ENCODE results near the gene P2RX1. TPM values are rescaled to one million over a fixed set of nuclear protein-coding genes. Genes with fewer than 3 reads are reported as not detected.
A peak's percentile ranks its signal among the peaks of the same experiment; 100 is the strongest.
"Not testable (repeated sequence)": the region's sequence is repeated elsewhere in the genome, so short reads cannot be mapped to it uniquely, and the experiment has no call there.

Gene P2RX1
- total RNA-seq, 1 donor from 2014 or later: not detected

DNA sequence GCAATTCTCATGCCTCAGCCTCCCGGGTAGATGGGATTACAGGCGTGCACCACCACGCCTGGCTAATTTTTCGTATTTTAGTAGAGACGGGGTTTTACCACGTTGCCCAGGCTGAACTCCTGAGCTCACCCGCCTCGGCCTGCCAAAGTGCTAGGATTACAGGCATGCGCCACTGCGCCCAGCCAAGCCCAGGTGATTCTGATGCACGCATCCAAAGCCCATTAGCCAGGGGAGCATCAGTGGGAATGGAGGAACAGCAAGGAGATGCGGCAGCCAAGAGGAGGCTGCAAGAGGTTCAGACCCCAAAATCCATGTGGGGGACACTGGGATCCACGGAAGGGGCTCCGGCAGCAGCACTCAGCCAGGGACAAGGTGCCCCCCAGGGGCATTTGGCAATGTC, 35.9 kb upstream of the P2RX1 start:
- DNase-seq (ENCODE audit: low read depth in 2 of 2): no peak

DNA sequence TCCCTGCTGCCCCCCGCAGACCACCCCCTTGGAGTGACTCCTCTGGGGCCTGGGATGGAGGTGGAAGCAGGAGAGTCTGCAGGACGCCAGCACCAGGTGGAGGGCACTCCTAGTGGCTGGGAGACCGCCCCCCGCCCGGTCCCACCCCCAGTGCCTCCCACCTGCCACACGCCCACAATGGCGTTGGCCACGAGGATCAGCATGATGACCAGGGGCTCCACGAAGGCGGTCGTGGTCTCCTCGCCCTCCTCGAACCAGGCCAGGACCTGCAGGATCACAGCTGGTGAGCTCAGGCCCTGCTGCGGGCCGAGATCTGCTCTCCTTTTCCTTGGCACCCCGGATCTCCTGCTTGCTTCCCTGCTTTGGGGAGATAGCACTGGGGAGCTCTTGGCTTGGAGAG, 35.2 kb upstream of the P2RX1 start:
- DNase-seq (ENCODE audit: low read depth in 2 of 2): no peak

DNA sequence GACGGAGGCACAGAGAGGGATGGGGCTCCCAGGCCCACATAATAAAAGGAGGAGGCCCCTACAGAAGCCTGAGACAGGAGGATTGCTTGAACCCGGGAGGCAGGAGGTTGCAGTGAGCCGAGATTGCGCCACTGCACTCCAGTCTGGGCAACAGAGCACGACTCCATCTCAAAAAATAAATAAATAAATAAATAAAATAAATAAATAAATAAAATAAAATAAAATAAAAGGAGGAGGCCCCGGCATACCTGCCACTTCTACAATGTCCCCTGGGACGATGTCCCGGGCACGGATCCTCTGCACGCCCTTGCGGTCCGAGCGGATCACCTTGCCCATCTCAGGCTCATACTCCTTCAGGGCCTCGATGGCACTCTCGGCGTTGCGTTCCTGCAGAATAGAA, 34.7 kb upstream of the P2RX1 start:
- DNase-seq (ENCODE audit: low read depth in 2 of 2): no peak

DNA sequence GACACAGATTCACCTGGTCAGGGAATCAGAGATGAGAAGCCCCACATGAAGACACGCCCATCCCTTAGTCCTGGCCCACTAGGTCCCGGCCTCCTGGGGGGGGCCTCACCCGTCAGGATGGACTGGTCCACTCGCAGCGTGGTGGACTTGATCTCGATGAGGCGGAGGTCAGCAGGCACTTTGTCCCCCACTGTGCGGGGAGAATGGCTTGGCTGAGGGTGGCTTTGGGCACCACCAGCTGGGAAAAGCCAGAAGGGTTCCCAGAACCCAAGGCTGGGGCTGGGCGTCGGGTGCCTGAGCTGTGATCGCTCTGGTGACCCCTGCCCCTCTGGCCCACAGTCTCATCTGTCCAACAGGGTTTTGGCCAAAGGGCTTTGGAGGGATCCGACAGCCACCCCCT, 34.3 kb upstream of the P2RX1 start:
- no peak for DNase-seq (ENCODE audit: low read depth in 2 of 2)

DNA sequence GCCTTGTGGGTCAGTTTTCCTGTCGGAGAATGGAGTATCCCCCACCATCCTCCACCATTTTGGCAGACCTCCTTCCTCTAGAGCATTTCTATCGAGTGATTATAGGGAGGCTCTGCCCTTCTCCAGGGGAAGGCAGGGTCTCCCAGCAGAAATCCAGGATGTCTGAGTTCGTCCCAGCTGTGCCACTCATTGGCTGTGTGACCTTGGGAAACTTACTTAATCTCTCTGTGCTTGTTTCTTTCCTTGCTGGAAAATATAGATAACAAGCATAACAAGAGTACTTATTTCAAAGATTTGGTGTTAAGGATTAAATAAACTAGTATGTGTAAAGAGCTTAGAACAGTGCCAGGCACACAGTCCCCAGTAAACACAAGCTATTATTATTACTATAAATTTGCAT, 33.2 kb upstream of the P2RX1 start:
- DNase-seq (ENCODE audit: low read depth in 2 of 2): no peak

DNA sequence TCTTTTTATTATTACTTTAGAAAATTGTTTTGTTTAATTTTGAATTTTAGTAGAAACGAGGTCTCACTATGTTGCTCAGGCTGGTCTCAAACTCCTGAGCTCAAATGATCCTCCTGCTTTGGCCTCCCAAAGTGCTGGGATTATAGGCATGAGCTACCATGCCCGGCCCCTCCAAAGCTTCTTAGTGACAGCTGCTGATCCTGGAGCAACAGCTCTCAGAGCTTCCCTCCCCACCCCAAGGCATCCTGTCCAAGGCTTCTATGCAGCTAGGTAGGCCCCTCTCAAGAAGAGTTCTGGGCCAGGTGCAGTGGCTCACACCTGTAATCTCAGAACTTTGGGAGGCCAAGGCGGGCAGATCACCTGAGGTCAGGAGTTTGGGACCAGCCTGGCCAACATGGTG, 32.3 kb upstream of the P2RX1 start:
- not testable (repeated sequence) for DNase-seq (ENCODE audit: low read depth in 2 of 2)

DNA sequence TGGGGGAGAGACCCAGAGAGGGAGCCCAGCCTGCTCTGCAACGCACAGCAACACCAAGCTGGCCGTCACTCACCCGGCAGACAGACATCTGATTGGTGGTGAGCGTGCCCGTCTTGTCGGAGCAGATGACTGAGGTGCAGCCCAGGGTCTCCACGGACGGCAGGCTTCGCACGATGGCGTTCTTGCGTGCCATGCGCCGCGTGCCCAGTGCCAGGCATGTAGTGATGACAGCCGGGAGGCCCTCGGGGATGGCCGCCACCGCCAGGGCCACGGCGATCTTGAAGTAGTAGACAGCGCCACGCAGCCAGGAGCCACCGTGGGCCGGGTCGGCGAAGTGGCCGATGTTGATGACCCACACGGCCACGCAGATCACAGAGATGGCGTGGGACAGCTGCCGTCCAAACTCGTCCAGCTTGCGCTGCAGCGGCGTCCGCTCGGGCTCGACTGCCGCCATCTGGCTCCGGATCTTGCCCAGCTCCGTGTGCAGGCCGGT, 31.1 kb upstream of the P2RX1 start:
- no peak for DNase-seq (ENCODE audit: low read depth in 2 of 2)

DNA sequence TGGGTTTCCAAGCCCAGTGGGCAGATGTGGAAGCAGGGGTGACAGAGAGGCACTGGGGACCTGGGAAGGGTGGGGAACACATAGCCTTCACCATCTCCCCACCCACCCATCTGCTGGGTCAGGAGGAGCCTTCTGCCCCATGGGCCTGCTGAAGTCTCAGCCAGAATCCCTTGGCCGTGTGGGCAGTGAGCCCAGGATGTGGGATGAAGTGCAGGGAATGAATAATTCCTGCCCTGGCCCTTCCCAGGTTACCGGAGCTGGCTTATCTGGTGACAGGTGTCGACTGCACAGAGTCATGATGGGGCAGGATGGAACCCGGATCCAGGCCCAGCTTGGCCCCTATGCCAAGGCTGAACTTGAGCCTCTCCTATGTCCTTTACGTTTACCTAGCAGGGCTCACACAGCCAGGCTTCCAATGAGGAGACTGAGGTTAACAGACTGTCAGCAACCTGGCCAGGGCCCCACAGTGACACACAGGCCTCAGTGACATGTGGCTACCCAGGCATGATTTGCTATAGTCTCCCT, 30.5 kb upstream of the P2RX1 start:
- no peak for DNase-seq (ENCODE audit: low read depth in 2 of 2)

DNA sequence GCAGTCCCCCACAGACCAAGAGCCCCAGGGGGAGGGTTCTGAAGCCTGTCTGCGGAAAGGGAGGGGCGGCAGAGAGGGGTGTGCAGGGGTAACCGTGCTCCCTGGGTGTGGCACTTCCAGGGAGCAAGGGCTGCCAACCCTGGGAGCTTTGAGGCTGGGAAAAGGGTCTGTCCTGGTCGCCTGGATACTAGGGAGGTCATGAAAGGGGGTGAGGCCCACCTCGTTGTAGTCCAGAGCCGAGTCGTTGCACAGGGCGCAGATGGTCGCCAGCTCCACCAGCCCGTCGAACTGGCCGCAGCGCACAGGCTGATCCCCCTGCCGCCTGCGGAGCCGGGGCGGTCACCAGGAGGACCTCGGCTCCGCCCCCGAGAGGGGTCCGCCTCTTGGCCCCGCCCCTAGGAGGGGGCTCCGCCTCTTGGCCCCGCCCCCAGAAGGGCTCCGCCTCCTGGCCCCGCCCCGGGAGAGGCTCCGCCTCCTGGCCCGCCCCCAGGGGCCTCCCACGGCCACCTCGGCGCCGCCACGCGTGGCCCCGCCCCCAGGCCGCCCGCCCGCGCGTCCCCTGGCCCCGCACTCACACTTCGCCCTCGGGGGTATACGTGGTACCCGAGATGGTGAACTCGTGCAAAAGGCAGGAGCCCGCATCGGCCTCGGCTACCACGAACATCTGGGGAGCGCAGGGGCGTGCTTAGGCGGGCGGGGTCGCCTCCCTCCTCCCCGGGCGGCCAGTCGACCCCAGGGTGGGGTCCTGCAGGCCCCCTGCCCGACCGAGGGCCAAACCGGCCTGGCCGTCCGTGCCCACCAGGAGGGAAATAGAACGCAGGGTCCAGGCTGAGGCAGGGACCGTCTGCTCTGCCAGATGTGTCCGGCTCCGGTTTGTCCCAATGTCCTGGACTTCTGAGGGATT, 28.5 kb upstream of the P2RX1 start:
- peak; percentile 65 to 77 for DNase-seq (ENCODE audit: low read depth in 2 of 2)

DNA sequence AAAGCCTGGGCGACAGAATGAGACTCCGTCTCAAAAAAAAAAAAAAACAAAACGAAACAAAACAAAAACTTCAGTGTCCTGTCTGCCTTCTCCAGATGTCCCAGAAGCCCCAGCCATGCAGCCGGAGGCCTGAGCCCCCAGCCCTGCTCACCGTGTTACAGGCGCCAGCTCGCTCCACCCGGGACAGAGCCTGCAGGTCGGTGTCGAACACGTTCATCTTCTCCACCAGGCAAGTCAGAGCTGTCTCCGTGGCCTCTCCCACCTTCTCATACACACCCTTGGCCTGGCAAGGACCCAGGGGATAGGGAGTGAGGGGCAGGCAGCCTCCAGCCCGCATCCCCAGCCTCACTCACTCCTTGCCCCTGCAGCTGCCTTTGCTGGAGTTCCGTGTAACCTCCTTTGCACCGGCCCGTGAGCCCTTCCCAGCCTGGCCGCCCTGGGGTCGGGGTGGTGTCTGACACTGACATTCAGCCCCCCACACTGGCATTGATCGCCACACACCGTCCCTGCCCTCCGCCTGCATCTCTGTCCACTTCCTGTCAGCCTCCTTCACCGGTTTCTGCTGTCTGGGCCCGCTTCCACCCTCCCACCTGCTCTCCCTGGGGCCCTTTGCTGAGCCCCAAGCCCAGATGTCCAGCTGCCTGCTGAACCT, 27.1 kb upstream of the P2RX1 start:
- DNase-seq (ENCODE audit: low read depth in 2 of 2): no peak

DNA sequence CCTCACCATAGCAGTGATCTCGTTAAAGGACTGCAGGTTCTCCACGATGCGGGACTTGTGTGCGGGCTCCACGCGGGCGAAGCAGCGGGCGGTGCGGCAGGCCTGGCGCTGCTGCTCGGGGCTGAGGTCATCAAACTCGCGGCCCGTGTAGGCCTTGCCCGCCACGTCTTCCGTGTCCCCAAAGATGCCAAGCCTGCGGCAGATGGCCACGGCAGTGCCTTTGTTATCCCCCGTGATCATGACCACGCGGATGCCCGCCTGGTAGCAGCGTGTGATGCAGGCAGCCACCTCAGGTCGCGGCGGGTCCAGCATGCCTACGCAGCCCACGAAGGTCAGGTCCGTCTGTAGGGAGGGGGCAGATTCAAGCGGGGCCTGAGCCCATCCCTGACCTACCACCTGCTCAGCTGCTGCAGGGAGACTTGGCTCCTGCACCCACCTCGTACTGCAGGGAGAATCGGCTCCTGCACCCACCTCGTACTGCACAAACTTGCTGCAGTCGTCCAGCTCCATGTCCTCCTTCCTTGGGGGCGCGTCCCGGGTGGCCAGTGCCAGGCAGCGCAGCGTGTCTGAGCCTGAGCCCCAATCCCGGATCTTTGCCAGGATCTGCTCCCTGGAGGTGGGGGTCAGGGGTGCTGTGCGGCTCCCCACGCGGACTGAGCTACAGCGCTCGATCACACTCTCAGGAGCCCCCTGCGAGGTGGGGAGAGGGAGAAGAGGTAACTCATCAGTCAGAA, 24.9 kb upstream of the P2RX1 start:
- DNase-seq (ENCODE audit: low read depth in 2 of 2): no peak

DNA sequence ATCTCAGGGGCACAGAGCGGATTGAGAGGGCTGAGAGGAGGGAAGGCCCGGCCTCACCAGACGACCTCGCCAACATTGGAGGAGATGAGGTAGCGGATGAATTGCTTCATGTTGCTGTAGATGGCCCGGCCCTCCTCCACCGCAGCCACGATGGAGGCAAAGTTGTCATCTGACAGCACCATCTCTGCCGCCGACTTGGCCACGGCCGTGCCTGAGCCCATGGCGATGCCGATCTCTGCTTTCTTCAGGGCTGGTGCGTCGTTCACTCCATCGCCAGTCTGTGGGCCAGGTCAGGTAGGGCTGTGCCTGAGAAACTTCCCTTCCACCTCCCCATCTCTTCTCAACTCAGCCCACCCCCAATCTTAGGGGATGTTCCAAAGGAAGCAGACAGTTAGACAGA, 21.1 kb upstream of the P2RX1 start:
- no peak for DNase-seq (ENCODE audit: low read depth in 2 of 2)

DNA sequence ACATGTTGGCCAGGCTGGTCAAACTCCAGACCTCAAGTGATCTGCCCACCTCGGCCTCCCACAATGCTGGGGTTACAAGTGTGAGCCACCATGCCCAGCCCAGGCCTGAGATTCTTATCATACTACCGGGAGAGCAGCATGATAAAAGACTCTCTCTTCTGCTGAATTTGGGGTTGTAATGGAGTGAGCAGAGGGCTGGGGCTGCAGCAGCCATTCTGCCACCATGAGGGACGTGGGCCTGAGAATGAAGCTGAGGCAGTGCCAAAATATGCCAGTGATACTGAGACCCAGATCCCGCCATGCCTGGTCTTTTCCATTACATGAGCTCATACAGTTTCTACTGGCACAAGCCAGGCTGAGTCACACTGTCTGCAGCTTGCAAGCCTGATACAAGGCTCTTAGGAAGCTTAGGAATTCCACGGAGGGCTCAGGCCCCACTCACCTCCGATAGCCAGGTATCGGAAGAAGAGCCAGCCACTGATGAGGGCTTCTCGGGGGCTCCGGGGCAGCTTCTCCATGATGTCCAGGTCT, 19.6 kb upstream of the P2RX1 start:
- peak in 1 of 2 donors; percentile 58 for DNase-seq (ENCODE audit: low read depth in 2 of 2)

DNA sequence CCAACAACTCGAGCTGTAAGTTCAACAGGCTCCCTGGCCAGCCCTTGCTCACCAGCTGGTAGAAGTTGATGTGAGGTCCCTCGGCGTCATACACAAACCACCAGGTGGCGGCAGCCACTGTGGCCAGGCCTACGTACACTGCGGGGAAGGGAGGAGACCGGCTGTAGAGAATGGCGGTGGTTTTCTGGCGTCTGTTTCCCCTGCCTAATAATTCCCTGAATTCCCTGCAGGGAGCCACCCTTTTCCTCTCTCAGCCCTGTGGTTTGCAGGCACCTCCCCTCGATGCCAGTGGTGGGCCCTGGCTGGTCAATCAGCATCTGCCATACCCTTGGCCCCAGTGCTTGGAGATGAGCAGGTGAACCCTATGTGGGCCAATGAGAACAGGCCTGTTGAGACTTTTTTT, 18.9 kb upstream of the P2RX1 start:
- peak; percentile 86 to 92 for DNase-seq (ENCODE audit: low read depth in 2 of 2)

DNA sequence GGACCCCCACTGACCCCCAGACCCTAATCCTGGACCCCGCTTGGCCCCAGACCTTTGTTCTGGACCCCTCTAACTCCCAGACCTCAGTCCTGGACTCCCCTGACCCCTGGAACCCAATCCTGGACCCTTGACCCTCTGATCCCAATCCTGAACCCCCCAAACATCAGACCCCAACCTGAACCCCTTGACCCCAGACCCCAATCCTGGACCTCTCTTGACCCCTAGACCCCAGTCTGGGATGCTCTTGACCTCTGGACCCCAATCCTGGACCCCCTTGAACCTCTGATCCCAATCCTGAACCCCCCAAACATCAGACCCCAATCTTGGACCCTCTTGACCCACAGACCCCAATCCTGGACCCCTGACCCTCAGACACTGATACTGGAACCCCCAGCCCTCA, 13.5 kb upstream of the P2RX1 start:
- no peak for DNase-seq (ENCODE audit: low read depth in 2 of 2)

DNA sequence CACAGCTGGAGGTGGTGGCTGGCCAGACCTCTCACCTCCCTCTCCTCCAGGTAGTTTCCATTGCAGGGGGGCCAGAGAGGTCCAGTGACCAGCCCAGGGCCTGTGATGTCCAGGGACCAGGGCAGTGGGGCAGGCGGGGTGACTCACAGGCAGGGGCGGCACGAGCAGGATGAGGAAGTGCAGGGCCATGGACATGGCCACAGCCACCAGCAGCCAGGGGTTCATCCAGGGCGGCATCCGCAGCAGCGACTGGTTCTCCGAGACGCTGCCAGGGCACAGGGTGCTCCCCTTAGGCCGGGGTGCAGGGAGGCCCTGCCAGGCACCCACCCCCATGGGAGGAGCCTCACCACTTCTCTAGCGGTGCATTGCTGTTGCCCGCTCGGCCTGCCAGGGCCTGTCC, 12.9 kb upstream of the P2RX1 start:
- DNase-seq (ENCODE audit: low read depth in 2 of 2): no peak

DNA sequence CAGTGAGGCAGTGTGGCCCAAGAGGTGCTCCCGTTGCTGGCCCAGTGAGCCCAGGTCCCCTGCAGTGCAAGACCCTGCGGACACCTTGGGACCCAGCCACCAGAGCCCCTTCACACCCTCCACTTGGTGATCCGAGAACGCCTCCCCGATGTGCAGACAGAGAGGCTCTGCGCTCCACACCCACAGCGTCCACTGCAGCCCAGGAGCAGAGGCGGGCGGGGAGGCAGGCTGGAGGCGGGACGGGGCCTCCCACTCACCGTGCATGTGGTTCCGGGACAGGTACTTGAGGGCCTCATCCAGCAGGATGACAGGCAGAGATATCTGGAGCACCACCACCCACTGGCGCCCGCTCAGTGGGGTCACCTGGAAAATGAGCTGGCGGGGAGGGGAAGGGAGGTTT, 12.1 kb upstream of the P2RX1 start:
- no peak for DNase-seq (ENCODE audit: low read depth in 2 of 2)

DNA sequence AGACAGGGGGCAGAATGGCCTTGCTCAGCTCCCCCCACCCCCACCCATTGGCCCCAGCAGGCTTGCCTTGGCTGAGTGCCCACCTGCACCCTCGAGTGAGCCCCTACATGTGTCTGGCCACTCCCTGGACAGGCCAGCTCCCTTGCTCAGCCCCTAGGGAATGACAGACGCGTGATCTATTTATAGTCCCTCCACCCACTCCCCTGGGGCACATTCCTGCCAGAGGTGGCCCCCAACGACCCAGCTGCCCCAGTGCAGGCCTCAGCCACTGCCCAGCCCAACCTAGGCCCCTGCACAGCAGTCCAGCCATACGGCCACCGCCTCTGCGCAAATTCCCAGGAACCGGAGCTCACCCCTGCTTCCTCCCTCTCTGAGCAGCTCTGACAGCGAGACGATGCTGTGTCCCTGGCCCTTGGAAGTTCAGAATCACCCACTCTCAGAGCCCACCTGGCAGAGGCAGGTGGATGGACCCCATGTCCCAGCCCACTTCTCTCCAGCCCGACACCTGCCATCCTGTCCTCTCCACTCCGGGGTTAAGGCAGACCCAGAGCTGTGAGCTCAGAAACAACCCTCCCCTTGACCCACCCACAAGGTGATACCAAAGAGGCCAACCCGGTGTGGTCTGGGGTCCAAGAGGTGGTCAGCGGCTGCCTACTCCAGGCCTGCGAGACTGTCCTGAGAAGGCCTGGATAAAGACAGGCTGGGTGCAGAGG, 11.5 kb upstream of the P2RX1 start:
- DNase-seq (ENCODE audit: low read depth in 2 of 2): no peak

DNA sequence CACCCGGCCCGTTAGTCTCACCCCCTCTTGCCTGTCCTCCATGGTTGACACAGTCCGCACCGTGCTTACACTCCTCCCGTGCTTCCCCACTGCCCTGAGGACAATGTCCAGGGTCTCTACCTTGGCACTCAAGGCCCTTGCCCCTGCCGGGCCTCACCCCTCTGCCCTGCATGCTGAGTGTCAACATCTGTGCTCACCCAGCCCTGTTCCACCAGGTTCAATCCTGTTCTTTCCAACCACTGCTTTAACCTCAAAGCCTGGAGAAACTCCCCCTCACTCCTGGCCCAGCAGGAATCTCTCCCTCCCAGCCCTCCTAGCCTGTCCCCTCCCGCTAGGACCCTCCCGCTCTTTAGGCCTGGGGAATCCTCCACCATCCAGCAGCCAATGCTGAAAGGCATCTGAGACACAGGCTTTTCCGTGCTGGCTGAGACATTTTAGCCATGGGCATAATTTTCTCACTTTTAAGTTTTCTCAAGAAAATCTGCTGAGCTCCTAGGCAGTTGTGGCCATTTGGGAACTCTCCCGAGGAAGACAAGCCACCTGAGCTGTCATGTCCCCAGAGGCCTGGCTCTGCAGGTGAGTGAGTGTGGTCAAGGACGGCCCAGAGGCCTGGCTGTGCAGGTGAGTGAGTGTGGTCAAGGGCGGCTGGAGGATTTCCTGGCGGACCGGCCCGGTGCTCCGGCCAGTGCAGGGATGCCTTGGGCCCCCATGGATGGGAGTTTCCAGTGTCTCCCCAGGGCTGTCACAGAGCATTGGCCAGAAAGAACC, 10.8 kb upstream of the P2RX1 start:
- DNase-seq (ENCODE audit: low read depth in 2 of 2): no peak

All from lung microvascular endothelial cell (primary cell).